ENCODE results near the gene TXNRD1.
"Not testable (repeated sequence)": the region's sequence is repeated elsewhere in the genome, so short reads cannot be mapped to it uniquely, and the experiment has no call there.

Gene TXNRD1

DNA sequence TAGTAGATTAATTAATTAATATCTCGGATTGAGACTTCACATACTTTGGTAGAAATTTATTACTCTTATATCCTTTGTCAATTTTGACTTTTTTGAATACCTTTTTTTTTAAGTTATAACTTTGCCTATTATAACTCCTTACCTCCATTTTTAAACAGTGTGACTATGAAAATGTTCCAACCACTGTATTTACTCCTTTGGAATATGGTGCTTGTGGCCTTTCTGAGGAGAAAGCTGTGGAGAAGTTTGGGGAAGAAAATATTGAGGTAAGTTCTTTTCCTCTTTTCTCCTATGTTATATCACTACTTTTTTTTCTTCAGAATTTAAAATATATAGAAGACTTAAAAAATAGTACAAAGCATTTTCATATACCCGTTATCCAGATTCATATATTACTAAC, 115.8 kb downstream of the TXNRD1 start:
- DNase-seq, result no peak

DNA sequence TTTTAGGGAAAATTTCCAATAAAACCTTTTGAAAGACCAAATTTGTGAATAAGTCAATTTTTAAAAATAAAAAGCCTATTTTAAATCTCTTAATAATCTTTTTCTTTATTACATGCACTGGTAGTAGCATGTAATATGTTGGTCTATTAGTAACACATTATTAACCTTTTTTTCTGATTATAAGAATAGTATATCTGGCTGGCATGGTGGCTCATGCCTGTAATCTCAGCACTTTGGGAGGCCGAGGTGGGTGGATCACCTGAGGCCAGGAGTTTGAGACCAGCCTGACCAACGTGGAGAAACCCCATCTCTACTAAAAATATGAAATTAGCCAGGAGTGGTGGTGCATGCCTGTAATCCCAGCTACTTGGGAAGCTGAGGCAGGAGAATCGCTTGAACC, 116.7 kb downstream of the TXNRD1 start:
- not testable (repeated sequence) for DNase-seq

DNA sequence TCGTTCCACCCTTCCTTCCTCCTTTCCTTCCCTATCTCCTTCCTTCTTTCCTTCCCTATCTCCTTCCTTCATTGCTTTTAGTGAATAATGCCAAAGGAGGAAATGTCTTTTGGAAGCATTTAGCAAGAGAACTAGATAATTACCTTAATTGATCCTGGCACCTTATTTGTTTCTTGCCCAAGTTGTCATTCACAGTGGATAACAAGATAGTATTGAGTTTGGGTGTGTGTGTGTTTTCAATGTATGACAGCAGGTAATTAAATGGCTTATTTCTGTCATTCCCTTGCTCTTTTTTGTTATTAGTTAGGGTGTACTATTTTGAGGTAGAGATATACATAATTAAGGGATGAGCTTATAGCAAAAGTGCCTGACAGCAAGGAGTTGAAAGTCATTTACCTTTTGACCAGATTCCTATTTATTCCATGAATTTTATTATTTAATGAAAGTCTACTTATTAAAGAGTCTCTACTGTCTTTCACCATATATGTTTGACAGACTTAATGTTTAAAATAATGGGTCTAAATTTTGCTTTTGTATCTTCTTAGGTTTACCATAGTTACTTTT, 118.2 kb downstream of the TXNRD1 start:
- DNase-seq, result no peak

DNA sequence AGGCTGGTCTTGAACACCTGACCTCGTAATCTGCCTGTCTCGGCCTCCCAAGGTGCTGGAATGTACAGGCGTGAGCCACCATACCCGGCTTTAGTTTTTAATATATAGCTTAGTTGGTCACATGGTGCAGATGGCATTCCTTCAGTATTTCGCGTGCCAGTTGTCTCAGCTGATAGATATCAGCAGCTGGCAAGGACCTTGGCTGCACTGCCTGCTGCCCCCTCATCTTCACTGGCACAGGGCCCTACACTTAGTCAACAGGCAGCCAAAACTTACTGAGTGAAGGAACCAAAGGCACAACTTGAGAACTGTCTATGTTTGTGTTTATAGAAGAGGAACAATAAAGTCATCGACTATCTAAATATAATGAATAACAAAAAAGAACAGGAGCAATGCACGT, 119.0 kb downstream of the TXNRD1 start:
- no peak for DNase-seq

DNA sequence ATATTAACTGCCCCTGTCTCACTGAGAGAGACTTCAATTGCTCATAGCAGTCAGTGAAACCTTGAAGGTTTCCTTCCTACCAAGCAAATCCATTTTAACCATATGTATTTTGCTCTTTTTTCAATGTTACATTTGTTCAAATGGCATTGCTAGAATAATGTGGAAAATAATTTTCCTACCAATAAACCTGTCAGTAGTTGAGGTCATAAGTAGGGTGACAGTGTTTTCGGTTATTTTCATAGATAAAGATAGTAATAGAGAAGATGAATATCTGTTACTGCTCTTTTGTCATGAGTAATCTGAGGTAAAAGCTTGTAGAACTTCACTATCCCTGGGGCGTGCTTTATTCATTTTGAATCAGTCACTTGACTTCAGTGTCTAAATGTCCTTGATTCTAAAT, 120.5 kb downstream of the TXNRD1 start:
- no peak for DNase-seq

DNA sequence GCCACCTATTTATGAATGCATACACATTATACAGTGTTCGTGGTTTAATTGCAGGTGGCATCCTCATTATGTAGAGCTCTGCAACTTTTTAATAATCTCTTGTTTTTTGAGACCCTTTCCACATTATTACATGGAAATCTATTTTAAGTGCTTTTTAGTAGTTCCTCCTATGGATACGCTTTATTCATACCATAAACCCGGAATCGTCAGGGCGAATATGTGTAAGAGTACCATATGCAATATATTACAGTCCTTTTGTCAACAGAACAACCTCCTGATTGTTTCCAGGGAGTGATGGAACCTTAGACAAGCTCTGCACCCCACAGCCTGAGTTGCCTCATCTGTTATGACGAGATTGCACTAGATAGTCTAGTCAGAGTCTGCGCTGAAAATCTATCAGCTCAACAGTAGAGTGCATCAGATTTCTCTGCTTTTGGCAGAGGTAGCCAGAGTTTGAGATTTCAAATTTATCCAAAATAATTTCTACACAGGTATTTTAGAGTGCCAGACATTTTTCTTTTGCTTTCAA, 121.5 kb downstream of the TXNRD1 start:
- DNase-seq, result no peak

DNA sequence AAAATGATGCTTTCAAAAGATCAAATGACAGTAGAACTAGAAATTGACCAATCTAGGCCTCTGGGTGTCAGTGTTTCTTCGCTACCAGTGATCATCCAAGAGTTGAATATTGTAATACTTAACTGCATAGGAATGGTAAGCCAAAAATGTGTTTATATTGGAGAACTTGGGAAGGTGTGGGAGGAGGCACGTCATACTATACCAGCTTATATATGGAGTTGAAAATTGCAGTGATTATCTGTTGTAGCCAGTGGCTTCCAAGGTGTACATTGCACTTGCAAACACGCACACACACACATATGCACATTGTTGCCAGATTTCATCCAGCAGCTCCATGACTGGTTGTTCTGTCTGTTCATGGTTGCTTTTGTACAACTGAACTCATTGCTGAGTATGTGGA, 124.1 kb downstream of the TXNRD1 start:
- no peak for DNase-seq

DNA sequence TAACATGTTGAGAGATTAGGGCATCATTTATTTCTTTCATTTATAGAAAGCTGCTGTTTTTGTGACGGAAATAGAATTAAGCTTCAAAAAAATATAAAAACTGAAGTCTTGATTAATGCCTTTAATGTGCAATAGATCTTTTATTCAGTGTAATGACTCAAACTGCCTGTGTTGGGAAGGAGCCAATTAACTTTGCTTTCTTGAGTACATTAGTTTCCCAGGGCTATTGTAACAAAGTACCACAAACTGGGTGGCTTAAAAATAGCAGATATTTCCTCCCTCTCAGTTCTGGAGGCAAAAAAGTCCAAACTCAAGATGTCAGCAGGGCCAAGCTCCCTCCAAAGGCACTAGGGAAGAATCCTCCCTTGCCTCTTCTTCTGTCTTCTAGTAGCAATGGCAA, 124.6 kb downstream of the TXNRD1 start:
- no peak for DNase-seq

DNA sequence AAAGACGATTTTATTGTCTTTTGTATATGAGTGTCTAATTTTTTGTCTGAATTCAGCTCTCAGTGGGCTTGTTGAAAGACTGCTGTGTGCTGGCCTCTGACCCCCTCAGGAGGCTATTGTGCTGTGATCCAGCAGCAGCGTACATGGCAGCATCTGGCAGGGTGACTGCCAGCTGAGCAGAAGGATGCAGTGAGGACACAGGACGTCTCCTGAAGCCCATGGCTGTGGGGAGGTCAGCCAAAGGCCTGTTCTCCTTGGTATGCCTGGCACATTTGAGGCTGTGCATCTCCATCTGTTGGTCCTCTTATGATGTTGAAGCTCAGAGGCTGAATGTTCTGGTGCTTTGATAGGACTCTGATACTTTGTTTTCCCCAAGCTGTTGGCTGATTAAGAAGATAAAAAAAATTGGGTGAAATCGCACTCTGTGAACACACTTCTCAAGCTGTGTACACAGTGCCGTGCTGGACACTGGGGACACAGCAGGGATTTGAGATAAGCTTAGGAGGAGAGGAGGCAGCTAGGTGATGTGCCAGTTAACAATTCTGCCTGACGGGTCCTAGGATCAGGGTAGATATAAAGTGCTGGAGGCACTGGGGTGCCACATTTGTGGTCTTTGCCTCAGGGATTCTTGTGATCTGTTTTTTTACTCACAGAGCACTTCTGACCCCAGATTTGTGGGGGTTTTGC, 125.5 kb downstream of the TXNRD1 start:
- no peak for DNase-seq

DNA sequence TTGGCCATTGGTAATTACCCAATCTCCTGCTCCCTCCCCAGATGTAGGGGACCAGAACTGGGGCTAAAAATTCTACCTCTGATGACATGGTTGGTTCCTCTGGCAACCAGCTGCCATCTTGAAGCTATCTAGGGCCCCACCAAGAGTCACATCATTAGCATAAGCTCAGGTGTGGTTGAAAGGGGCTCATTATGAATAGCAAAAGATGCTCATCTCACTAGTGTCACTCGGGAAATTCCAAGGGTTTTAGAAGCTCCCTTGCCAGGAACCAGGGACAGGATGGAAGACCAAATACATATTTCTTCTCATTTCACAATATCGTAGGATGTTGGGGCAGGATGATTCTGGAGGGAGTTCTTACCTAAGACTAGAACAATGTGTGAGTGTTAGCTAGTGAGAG, 126.6 kb downstream of the TXNRD1 start:
- no peak for DNase-seq

DNA sequence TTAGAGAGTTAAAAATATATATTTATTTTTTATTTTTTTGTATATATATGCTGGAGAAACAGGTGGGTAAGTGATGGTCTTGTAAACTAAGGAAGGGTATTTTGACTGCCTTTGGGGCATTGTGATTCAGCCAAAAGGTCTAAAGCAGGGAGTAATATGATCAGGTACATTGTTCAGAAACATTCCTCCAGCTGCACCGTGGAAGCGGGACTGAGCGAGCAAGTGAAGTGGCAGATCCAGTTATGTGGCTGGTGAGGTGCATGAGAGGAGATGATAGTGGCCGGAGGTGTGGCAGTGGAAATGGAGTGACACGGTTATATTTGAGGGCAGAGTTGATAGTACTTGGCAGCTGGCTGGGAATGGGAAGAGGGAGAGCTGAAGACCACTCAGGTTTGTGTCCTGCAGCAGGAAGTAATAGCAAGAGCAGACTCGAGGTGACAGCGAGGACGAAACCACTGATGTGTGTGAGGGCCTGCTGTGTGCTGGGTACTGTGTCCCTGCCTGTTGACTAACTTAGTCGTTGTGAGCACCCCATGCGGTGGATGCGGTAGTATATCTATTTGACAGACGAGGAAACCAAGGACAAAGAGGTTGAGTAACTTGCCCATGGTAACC, 127.2 kb downstream of the TXNRD1 start:
- DNase-seq, result no peak

DNA sequence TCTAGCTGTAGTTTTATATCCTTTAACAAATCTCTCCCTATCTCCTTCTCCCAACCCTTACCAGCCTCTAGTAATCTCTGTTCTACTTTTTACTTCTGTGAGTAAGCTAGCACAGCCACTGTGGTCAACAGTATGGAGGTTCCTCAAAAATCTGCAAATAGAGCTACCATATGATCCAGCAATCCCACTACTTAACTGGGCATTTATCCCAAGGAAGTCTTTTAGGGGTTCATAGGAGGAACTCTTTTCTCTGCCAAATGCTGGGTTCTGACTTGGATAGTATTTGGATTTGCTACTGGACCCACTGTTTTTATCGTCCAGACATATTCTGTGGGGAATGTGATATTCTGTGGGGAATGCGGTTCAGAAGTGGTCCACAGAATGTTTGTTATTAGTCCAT, 129.1 kb downstream of the TXNRD1 start:
- no peak for DNase-seq

DNA sequence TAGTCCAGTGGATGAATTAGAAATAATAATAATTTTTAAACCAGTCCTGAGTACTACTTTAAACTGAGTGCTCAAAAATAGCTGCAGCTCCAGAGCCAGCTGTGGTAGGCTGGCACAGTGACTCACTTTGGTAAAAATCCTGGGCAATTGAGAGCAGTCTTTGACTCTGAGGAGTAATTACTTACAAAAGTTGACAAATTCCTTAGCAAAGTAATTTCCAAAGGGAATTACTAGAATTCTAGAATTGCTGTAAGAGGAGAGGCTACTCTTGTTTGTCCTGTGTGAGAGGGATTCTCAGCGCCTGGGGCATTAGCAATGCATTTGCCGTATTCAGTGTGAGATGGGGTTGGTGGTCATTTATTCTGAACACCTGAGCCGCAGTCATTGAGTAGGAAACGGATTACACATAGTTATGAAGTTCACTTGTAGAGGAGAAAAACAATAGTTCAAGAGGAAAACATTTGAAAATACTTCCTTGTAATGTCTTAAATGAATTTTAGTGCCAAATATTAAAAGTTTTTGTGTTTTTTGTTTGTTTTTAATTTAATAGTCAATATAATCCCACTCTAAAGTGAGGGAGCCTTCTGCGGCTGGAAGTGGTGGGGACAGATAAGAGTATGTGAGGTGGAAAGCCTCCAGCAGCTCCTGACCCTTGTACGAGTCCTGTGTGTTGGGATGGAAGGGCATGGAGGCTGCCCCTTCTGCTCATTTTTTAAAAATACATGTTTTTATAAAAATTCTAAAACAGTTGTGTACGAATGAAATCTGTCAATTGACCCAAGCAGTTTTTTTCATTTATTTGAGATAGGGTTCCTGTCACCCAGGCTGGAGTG, 129.9 kb downstream of the TXNRD1 start:
- no peak for DNase-seq

DNA sequence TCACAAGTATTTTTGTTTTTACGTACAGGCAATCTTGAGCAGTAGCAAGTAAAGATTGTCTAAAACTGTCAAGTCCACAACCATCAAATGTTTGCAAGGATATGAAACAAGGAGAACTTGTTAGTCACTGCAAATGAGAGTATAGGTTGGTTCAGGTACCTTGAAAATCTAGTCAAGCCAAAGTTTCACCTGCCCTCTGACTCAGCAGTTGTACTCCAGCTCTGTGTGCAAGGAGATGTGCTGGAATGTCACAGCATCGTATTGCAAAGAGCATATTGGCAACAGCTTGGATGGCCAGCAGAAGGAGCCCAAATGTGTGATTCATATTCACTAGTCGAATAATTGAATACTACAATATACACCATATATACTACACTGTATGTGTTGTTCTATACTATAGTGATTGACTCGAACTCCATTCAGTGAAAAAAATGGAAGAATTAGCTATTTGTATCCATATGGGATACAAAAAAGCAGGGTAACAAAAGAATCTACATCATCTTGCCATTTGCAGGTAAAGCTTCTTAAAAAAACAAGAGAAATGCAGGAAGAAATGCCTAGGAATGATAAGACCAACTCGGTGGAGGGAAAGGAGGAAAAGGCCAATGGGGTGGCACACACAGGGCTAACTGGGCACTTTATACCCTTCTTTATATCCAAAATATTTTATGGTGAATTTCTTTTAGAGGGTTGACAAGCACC, 131.9 kb downstream of the TXNRD1 start:
- no peak for DNase-seq

DNA sequence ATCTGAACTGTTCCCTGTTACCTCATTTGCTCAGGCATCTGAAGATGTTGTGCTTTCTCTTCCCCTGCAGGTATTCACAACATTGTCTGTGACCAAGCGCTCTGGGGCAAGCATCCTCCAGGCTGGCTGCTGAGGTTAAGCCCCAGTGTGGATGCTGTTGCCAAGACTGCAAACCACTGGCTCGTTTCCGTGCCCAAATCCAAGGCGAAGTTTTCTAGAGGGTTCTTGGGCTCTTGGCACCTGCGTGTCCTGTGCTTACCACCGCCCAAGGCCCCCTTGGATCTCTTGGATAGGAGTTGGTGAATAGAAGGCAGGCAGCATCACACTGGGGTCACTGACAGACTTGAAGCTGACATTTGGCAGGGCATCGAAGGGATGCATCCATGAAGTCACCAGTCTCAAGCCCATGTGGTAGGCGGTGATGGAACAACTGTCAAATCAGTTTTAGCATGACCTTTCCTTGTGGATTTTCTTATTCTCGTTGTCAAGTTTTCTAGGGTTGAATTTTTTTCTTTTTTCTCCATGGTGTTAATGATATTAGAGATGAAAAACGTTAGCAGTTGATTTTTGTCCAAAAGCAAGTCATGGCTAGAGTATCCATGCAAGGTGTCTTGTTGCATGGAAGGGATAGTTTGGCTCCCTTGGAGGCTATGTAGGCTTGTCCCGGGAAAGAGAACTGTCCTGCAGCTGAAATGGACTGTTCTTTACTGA, 132.9 kb downstream of the TXNRD1 start:
- no peak for DNase-seq

DNA sequence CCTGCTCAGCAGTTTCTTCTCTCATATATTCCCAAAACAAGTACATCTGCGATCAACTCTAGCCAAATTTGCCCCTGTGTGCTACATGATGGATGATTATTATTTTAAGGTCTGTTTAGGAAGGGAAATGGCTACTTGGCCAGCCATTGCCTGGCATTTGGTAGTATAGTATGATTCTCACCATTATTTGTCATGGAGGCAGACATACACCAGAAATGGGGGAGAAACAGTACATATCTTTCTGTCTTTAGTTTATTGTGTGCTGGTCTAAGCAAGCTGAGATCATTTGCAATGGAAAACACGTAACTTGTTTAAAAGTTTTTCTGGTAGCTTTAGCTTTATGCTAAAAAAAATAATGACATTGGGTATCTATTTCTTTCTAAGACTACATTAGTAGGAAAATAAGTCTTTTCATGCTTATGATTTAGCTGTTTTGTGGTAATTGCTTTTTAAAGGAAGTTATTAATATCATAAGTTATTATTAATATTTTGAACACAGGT, 133.5 kb downstream of the TXNRD1 start:
- no peak for DNase-seq

DNA sequence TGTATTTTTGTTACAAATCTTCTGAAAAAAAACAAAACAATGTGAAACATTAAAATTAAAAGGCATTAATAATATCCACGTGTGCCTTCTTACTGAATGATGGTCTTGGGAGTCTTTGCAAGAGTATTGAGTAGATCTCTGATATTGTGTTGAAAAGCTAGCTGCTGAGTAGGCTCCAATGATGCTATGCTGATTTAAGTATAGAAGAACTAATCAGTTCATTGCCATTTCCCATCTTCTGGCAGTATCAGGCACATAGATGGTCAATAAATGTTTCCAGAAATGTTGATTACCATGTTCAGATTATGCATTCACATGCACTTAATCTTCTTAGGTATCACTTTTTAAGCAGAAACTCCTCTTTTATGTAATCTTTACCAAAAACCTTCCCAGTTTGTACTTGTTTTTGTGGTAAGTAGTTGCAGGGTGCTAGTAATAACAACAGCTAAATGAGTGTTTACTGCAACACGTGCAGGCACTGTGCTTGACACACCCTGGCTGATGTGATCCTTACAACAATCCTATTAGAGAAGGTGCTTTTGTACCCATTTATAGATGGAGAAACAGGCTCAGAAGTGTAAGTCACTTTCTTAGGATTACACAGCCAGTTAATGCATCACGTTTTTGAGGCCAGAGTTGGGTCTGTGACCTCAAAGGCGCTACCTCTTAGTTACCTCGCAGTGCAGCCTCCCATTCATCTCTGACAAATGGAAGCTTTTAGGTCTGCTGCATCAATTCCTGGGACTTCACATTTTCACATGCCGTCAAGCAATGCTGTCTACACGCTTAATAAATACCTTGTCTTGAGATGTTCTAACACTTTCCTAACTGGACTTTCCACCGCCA, 134.9 kb downstream of the TXNRD1 start:
- no peak for DNase-seq

DNA sequence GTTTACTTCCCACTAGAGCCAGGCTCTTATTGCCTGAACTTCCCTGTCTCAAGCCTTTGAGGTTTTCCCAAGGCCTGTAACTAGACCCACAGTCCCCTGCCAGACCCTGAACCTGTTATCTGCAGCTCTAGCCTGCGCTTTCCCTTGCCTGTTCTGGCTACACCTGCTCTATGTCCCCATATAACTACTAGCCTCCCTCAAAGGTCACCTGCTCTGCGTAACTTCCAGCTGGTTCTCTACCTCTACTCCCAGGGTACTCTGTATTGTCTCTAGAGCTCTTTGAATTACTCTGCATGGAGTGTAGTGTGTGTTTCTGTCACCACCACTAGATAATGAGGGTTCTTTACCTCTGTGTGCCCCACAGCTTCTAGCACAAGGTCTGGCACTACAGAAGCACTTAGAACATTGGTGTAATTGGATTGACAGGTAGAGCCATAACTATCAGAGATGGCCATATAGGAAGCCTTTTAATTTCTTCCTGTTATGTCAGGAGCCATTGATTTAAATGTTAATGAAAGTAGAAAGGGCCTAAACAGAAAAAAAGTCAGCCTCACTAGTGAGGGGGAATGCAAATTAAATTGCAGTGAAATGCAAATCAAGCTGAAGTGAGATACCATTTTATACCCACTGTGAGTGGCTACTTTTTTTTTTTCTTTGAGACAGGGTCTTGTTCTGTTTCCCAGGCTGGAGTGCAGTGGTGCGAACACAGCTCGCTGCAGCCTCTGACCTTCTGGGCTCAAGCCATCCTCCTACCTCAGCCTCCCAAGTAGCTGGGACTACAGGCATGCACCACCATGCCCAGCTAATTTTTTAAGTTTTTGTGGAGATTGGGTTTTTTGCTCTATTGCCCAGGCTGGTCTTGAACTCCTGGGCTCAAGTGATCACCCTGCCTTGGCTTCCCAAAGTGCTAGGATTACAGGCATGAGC, 135.7 kb downstream of the TXNRD1 start:
- DNase-seq, result no peak

DNA sequence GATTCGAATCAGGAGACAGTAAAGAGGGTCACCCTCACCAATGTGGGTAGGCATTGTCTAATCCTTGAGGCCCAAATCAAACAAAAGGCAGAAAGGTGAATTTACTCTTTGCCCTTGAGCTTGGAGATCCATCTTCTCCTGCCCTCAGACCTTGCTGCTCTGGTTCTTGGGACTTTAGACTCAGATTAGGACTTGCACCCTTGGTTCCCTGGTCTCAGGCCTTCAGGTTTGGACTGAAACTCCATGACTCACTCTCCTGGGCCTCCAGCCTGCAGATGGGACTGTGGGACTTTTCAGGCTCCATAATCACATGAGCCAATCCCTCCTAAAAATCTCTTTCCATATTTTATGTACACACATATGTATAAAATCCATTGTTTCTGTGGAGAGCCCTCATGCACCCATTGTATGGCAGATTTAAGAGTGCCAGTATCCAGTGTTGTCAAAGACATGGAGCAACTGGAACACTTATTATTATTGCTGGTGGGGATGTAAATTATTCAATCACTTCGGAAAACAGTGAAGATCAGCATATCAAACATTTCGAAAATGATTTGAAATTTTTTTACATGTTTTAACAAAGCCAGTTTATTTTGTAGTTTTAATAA, 136.6 kb downstream of the TXNRD1 start:
- no peak for DNase-seq
